ENCODE results near the gene SBSN.

The SBSN gene

DNA sequence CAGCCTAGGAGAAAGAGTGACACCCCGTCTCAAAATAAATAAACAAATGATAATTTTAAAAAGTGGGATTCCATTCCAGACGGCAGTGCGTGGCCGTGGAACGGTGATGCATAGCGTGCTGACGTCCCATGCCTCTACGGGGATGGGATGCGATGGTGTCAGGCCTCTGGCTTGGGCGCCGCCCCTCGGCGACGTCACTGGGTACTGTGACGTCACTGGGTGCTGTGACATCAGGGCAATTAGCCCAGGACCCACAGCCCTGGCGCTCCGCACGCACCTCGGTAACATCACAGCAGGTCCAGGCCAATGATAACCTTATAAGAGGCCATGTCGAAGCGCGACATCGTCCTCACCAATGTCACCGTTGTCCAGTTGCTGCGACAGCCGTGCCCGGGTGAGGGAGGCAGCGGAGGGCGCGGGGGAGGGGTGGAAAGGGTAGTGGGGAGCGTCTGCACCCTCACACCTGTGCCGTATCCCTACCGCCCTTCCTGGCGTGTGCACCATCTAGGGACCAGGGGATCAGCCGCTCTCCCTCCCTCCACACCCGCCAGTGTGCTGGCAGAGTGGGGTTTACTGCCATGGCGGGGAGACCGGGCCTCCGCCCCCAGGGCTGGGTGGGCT, 5.2 kb upstream of the SBSN start, which contains the start of gene GAPDHS:
Gene GAPDHS (plus strand): TSS at position 256 of the 621 bp plus-strand sequence. CDS start 72 bp downstream, at position 328.
- no peak for DNase-seq (ENCODE audit: low read depth in 2 of 2, low spot score in 1 of 2)

DNA sequence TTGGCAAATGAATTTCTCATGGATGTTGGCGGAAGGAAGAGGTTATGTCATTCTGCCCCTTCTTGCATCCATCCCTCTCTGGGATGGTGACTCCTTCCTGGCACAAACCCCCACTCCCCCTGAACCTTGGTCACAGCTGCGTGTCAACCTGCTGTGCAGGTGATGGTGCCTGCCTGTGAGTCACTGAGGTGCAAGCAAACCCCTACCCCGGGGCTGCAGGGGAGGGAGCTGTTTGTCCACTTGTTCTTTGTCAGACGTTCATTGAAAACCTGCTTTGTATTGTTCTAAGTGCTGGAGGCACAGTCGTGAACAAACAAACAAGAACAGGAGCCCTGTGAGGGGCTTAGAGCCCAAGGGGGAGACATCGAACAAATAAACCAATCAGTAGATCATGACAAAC, 3.2 kb upstream of the SBSN start:
- no peak for DNase-seq (ENCODE audit: low read depth in 2 of 2, low spot score in 1 of 2)

DNA sequence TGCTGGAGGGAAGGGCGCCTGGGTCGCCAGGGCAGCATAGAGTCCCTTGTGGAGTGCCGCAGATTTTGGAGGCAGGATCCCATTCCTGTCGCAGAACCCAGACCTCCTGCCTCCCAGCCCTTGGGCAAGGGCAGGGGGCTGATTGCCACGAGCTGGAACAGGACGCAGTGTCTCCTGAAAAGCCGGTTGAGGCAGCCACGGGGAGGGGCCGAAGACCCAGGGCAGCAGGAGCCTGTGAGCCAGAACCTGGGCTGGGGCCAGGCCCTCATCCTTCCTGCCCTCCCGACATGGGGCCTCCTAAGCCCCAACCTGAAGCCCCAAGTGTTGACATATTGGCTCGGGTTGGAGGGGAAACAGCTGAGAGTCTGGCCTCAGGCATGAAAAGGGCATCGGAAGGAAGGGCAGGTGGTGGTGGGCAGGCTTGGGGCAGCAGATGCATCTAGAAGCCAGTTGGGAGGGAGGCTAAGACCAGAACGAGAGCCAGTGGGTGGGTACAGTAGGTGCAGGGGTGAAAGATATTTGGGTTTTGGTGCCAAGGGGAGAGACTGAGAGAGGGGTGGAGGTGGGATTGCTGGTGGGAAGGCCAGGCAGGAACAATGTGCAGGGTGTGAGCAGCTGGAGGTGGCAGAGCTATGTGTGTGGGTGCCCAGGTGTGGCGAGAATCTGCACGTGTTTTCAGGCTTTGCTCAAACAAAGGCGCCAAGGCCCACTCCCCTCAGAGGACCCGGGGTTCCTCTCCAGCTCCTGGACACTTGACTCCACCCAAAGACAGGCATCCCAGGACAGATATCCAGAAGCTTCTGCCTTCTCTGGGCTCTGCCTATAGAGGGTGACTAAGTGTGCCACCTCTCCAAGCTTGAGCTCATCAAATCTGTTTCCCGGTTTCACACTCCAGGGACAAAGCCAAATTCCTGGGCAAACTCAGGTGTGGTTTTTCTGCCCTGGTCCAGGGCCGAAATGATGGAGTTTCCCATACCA, 1.4 kb upstream of the SBSN start:
- DNase-seq (ENCODE audit: low read depth in 2 of 2, low spot score in 1 of 2), result no peak

GRCh38 chr19:35525873-35526272, 2.2 kb downstream of the SBSN start:
- DNase-seq (ENCODE audit: low read depth in 2 of 2, low spot score in 1 of 2), result no peak

DNA sequence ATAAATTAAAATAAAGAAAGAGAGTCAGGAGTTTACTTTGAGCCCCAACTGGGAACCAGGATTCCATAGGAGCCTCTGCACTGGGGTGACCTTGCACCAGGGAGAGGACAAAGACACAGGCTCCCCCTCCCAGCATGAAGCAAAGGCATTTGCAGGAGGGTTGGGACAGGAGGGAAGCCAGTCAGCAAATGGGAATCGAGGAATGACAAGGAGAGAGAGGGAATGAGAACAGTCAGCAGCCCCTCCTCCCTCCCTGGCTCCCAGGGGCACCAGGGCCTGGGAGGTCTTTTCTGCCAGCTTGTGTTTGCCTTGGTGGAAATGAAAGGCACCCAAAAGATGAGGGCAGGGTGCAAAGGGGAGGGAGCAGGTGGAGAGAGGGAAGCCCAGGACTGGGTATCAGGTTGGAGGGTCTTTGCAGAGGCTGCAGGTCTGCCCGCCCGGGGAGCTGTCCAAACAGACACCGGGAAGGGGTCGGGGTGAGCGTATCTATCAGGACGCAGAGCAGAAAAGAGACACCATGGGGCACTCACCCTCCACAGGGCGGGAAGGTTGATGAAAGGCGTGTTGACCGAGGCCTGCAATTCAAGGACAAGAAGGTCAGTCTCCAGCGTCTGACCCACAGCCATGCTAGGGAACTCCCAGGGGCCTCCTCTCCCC, 3.8 kb downstream of the SBSN start:
- DNase-seq (ENCODE audit: low read depth in 2 of 2, low spot score in 1 of 2), result no peak

- no peak for DNase-seq (ENCODE audit: low read depth in 2 of 2, low spot score in 1 of 2)
Observed at GRCh38 chr19:35522745-35523327, 5.3 kb downstream of the SBSN start.

DNA sequence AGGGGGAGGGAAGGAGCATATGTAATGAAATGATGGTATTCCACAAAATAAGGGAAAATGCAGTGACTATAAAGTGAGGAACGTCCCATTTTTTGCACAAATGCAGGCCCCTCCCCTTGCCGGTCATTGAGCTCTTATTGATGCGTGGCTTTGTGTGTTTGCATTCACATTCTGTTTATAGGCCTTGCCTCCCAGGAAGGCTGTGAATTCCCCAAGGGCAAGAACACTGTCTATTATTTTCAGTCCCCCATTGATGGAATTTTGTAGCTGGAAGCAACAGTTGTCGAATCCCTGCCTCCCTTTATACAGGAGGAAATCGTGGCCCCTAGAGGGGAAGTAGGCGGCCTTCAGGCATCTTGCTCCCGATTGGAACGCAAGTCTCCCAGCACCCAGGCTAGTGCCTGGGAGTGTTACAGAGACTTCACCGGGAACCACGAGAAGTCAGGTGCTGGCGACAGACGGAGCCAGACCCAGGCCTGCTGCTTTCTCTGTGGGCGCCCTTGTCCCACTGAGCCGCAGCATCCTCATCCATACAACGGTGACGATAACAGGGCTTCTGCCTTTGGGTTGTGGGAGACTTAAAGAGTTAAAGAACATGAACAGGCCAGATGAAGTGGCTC, 6.9 kb downstream of the SBSN start:
- no peak for DNase-seq (ENCODE audit: low read depth in 2 of 2, low spot score in 1 of 2)

DNA sequence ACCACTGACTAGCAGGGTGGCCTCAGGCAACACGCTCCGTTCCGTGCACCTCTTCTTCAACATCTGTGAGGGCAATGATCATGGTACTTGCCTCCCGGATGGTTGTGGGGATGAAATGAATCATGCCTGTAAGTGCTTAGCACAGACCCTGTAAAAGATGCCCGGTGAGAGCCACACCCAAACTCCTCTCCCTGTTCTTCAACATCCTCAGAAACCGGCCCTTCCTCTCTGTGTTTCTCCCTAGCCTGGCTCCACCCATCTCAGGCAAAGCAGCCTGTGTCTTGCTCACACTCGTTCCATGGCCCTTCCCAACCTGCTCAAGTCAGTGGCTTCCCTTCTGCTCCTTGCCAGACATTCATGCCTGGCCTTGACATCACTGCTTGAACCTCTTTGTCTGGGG, 8.8 kb downstream of the SBSN start:
- DNase-seq (ENCODE audit: low read depth in 2 of 2, low spot score in 1 of 2), result no peak

DNA sequence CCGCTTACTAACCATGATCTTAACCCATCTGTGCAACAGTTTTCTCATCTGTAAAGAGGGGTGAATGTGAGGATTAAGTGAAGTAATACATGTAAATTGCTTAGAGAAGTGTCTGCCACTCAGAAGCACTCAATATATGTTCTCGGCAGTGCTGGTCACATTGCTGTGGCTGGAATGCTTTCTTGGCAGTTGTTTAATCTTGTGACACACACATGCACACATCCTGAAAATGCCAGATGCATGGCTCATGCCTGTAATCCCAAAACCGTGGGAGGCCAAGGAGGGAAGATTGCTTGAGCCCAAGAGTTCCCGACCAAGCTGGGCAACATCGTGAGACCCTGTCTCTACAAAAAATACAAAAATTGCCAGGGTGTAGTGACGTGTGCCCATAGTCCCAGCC, 9.8 kb downstream of the SBSN start:
- no peak for DNase-seq (ENCODE audit: low read depth in 2 of 2, low spot score in 1 of 2)

- DNase-seq (ENCODE audit: low read depth in 2 of 2, low spot score in 1 of 2), result no peak
Observed at GRCh38 chr19:35517342-35517741, 10.8 kb downstream of the SBSN start.

DNA sequence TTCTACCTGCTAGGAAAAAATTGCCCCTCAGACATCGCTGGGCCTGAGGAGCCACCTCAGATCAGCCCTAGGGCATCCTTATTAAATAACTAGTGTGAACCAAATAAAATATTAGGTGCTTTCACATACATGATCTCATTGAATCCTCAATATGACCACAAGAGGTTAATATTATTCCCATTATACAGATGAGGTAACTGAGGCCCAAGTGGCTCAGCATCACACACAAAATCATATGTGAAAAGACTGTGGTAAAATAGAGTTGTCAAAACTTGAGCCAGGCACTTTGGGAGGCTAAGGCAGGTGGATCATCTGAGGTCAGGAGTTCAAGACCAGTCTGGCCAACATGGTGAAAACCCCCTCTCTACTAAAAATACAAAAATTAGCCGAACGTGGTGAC, 11.8 kb downstream of the SBSN start:
- DNase-seq (ENCODE audit: low read depth in 2 of 2, low spot score in 1 of 2), result no peak

DNA sequence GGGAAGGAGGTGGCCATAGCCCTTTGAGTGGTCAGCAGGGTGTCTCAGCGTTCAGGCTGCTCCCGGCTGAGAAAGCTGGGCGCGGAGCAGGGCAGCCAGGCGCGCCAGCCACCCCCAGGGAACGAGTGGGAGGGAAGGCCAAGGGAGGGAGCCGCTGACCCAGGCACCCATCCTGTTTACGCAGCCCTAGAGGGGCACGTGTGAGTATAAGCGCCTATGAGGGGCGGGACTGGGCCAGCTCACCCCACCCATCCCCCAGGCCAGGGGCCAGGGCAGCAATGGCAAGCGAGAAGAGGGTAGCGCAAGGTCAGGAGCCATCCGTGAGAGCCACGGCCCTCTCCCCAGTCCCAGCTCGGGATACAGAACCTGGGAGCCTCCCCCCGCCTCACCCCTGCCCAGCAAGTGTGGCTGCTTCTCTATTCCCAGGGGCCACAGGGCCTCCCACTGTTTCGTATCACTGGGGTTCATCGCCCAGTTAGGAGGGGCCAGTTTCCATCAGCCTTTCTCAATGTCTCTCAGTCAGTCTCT, 13.8 kb downstream of the SBSN start:
- no peak for DNase-seq (ENCODE audit: low read depth in 2 of 2, low spot score in 1 of 2)

- no peak for DNase-seq (ENCODE audit: low read depth in 2 of 2, low spot score in 1 of 2)
Observed at GRCh38 chr19:35513628-35514281, 14.4 kb downstream of the SBSN start, which contains the start of gene DMKN. Gene DMKN, minus strand, starts transcription at chr19:35513649. Its CDS starts 174 bp downstream, at chr19:35513475.

- no peak for DNase-seq (ENCODE audit: low read depth in 2 of 2, low spot score in 1 of 2)
Observed at GRCh38 chr19:35512831-35513627, 15.1 kb downstream of the SBSN start.

- DNase-seq (ENCODE audit: low read depth in 2 of 2, low spot score in 1 of 2), result no peak
Observed at GRCh38 chr19:35511337-35511736, 16.8 kb downstream of the SBSN start.

DNA sequence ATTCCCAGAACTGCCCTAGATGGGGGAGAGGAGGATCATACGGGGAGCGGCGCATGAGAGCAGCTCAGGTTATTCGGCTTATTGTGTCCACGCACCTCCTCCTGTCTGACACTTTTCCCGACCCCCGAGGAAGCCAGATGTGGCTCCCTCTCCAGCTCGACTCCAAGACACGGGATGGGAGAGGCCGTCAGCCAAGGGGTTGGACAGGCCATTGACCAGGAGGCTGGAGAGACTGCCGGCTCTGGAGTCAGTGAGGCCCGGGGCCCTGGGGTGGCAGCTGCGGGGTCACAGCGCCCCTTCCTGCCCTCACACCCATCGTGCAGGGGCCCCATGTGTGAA, 17.5 kb downstream of the SBSN start:
- DNase-seq (ENCODE audit: low read depth in 2 of 2, low spot score in 1 of 2), result no peak

- DNase-seq (ENCODE audit: low read depth in 2 of 2, low spot score in 1 of 2), result peak; percentile 37 to 59
Observed at GRCh38 chr19:35509861-35510625, 18.1 kb downstream of the SBSN start.

- DNase-seq (ENCODE audit: low read depth in 2 of 2, low spot score in 1 of 2), result peak in 1 of 2 donors; percentile 19
Observed at GRCh38 chr19:35509018-35509652, 19.0 kb downstream of the SBSN start.

Data from stimulated activated CD8-positive, alpha-beta memory T cell treated with anti-CD3 and anti-CD28 coated beads, Interleukin-4, amount 100 ng/mL, for 4 hours (primary cell).